ENCODE data around the gene FAT2. TPM values are rescaled to one million over a fixed set of nuclear protein-coding genes. Genes with fewer than 3 reads are reported as not detected.

Gene FAT2, protein sequence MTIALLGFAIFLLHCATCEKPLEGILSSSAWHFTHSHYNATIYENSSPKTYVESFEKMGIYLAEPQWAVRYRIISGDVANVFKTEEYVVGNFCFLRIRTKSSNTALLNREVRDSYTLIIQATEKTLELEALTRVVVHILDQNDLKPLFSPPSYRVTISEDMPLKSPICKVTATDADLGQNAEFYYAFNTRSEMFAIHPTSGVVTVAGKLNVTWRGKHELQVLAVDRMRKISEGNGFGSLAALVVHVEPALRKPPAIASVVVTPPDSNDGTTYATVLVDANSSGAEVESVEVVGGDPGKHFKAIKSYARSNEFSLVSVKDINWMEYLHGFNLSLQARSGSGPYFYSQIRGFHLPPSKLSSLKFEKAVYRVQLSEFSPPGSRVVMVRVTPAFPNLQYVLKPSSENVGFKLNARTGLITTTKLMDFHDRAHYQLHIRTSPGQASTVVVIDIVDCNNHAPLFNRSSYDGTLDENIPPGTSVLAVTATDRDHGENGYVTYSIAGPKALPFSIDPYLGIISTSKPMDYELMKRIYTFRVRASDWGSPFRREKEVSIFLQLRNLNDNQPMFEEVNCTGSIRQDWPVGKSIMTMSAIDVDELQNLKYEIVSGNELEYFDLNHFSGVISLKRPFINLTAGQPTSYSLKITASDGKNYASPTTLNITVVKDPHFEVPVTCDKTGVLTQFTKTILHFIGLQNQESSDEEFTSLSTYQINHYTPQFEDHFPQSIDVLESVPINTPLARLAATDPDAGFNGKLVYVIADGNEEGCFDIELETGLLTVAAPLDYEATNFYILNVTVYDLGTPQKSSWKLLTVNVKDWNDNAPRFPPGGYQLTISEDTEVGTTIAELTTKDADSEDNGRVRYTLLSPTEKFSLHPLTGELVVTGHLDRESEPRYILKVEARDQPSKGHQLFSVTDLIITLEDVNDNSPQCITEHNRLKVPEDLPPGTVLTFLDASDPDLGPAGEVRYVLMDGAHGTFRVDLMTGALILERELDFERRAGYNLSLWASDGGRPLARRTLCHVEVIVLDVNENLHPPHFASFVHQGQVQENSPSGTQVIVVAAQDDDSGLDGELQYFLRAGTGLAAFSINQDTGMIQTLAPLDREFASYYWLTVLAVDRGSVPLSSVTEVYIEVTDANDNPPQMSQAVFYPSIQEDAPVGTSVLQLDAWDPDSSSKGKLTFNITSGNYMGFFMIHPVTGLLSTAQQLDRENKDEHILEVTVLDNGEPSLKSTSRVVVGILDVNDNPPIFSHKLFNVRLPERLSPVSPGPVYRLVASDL (N-terminal part only)
- total RNA-seq (2014; rRNA removed; shearing (Covaris generic)) (0.27 and 0.59 TPM in 2 replicates), polyA plus RNA-seq (2016; fragmentation: Nextera tagmentation; extraction: Ambion mirVana) (0.06 and 0.09 TPM in 2 replicates)
- long read RNA-seq, result 0 reads

DNA sequence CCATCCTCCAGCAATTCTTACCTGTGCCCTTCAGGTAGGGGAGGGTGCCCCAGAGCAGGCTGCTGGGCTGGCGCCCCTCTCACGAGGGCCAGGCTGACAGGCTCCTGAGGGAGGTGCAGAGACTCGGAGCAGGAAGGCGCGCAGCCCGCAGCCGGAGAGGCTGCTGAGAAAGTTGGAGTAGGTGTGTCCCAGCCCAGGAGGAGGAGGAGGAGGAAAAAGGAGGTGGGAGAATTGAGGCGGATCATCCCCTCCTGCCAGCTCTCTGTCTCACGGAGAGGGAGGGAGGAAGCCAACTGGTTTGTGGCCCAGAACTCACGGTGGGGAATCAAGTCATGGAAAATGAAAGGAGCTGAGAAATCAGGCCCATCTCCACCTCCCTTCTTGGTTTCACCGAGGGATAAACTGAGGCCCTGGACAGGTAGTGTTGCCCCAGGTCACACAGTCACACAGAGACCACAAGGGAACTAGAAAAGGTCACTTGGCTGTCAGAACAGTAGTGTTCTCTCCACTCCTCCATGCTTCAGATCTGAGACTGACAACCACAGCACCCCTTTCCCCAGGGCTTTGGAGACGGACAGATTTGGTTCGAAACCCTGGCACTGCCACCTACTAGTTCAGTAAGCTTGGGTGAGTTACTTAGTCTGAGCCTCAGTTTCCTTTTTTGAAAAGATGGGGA is at the start of gene FAT2:
TSS of gene FAT2 (minus strand) at position 188 of the 676 bp plus-strand sequence. CDS start 22,400 bp downstream, outside the sequence.
- peak; percentile 96 for ATAC-seq
- H3K27me3 Mint-ChIP-seq (ENCODE audit: insufficient read depth, low read depth, poor library complexity), result peaks cover 12% of the 10 kb centered on the region
- H3K36me3 Mint-ChIP-seq (ENCODE audit: low read depth), result no peaks in the 10 kb centered on the region

DNA sequence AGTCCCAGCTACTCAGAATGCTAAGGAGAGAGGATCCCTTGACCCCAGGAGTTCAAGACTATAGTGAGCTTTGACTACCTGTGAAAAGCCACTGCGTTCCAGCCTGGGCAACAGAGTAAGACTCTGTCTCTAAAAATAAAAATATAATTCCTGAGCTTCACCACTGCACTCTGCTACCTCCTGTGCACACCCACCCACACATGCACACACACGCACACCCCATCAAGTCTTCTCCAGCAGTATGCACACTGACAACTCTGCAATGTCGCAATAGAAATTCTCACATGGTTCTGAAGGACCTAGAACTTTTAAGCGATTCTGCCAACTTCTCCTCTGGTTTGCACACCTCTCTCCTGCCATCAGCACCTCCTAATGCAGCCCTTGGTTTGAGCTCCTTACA is 47.5 kb upstream of the FAT2 start:
- no peaks in the 10 kb centered on the region; the same call in 1 of the 2 replicates for H3K4me1 ChIP-seq (ENCODE audit: insufficient read depth)
- H3K36me3 ChIP-seq (ENCODE audit: insufficient read depth), result no peaks in the 10 kb centered on the region
- H3F3A ChIP-seq (replicated peaks; ENCODE audit: low read depth), result no peaks in the 10 kb centered on the region
- Mint-ChIP-seq H3K27me3 (ENCODE audit: insufficient read depth, low read depth, poor library complexity) (peaks cover 5% of the 10 kb centered on the region), H3K9me3 (no peaks in the 10 kb centered on the region; the same call in 1 of the 3 replicates), H3K36me3 (ENCODE audit: low read depth) (no peaks in the 10 kb centered on the region), H3K4me1 (peaks cover 2% of the 10 kb centered on the region; the same call in 2 of the 3 replicates), H3K27ac (no peak overlapping the region), H3K4me3 (no peak overlapping the region)
- H3K79me2 ChIP-seq (replicated peaks; ENCODE audit: insufficient read depth), result no peaks in the 10 kb centered on the region
- DNase-seq (ENCODE audit: low spot score) (no peak), ATAC-seq (no peak)
- no peaks in the 10 kb centered on the region for H3K9me2 ChIP-seq (ENCODE audit: insufficient read depth)
- H3K27ac ChIP-seq (ENCODE audit: low read depth), result no peak overlapping the region
- H3K4me2 ChIP-seq, result no peak overlapping the region
- H3K27me3 ChIP-seq (ENCODE audit: insufficient read depth), result no peaks in the 10 kb centered on the region
- H2AFZ ChIP-seq, result no peak overlapping the region
- no peak overlapping the region for H3K4me3 ChIP-seq
- no peaks in the 10 kb centered on the region; the same call in none of the 2 replicates for H4K20me1 ChIP-seq (replicated peaks; ENCODE audit: insufficient read depth)
- no peak for TF ChIP-seq POLR2AphosphoS5 (IDR thresholded peaks at IDR 0.05; ENCODE audit: low read depth)
- TF ChIP-seq, protein P1, sequence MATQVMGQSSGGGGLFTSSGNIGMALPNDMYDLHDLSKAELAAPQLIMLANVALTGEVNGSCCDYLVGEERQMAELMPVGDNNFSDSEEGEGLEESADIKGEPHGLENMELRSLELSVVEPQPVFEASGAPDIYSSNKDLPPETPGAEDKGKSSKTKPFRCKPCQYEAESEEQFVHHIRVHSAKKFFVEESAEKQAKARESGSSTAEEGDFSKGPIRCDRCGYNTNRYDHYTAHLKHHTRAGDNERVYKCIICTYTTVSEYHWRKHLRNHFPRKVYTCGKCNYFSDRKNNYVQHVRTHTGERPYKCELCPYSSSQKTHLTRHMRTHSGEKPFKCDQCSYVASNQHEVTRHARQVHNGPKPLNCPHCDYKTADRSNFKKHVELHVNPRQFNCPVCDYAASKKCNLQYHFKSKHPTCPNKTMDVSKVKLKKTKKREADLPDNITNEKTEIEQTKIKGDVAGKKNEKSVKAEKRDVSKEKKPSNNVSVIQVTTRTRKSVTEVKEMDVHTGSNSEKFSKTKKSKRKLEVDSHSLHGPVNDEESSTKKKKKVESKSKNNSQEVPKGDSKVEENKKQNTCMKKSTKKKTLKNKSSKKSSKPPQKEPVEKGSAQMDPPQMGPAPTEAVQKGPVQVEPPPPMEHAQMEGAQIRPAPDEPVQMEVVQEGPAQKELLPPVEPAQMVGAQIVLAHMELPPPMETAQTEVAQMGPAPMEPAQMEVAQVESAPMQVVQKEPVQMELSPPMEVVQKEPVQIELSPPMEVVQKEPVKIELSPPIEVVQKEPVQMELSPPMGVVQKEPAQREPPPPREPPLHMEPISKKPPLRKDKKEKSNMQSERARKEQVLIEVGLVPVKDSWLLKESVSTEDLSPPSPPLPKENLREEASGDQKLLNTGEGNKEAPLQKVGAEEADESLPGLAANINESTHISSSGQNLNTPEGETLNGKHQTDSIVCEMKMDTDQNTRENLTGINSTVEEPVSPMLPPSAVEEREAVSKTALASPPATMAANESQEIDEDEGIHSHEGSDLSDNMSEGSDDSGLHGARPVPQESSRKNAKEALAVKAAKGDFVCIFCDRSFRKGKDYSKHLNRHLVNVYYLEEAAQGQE (IDR thresholded peaks at IDR 0.05; ENCODE audit: unreplicated experiment), result no peak
- TF ChIP-seq STAT1 (IDR thresholded peaks at IDR 0.05; ENCODE audit: unreplicated experiment), result no peak
- TF ChIP-seq, protein P2, sequence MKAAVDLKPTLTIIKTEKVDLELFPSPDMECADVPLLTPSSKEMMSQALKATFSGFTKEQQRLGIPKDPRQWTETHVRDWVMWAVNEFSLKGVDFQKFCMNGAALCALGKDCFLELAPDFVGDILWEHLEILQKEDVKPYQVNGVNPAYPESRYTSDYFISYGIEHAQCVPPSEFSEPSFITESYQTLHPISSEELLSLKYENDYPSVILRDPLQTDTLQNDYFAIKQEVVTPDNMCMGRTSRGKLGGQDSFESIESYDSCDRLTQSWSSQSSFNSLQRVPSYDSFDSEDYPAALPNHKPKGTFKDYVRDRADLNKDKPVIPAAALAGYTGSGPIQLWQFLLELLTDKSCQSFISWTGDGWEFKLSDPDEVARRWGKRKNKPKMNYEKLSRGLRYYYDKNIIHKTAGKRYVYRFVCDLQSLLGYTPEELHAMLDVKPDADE (IDR thresholded peaks at IDR 0.05), result no peak
- TF ChIP-seq EZH2phosphoT487 (IDR thresholded peaks at IDR 0.05; ENCODE audit: unreplicated experiment), result no peak
- TF ChIP-seq, protein P3, sequence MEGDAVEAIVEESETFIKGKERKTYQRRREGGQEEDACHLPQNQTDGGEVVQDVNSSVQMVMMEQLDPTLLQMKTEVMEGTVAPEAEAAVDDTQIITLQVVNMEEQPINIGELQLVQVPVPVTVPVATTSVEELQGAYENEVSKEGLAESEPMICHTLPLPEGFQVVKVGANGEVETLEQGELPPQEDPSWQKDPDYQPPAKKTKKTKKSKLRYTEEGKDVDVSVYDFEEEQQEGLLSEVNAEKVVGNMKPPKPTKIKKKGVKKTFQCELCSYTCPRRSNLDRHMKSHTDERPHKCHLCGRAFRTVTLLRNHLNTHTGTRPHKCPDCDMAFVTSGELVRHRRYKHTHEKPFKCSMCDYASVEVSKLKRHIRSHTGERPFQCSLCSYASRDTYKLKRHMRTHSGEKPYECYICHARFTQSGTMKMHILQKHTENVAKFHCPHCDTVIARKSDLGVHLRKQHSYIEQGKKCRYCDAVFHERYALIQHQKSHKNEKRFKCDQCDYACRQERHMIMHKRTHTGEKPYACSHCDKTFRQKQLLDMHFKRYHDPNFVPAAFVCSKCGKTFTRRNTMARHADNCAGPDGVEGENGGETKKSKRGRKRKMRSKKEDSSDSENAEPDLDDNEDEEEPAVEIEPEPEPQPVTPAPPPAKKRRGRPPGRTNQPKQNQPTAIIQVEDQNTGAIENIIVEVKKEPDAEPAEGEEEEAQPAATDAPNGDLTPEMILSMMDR (conservative IDR thresholded peaks at IDR 0.05; ENCODE audit: low read depth in 2 of 2), result no peak

More for the DNA sequence above, at the start of gene FAT2:
- peak within 1 kb of the TSS; percentile 85 for H2AFZ ChIP-seq
- H3K27ac ChIP-seq (ENCODE audit: low read depth), result no peak within 1 kb of the TSS
- no peaks in the 10 kb centered on the region for H3K79me2 ChIP-seq (replicated peaks; ENCODE audit: insufficient read depth)
- H3K4me2 ChIP-seq, result peak within 1 kb of the TSS; percentile 54; the same call in 1 of the 2 replicates
- H4K20me1 ChIP-seq (replicated peaks; ENCODE audit: insufficient read depth), result no peaks in the 10 kb centered on the region
- no peak within 1 kb of the TSS for H3K27ac Mint-ChIP-seq
- H3K4me1 Mint-ChIP-seq, result peaks cover 40% of the 10 kb centered on the region
- H3F3A ChIP-seq (replicated peaks; ENCODE audit: low read depth), result no peaks in the 10 kb centered on the region
- peaks cover 9% of the 10 kb centered on the region; the same call in 1 of the 2 replicates for H3K4me1 ChIP-seq (ENCODE audit: insufficient read depth)
- no peaks in the 10 kb centered on the region for H3K9me3 Mint-ChIP-seq
- 0 out of 2 replicates have a peak within 1 kb of the TSS, but pooled peaks have one; percentile 11 for H3K4me3 ChIP-seq
- no peaks in the 10 kb centered on the region for H3K27me3 ChIP-seq (ENCODE audit: insufficient read depth)
- TF ChIP-seq ZNF331 (CRISPR knock-in tag; IDR thresholded peaks at IDR 0.05; ENCODE audit: low read depth) (no peak), ZNF114 (CRISPR knock-in tag; IDR thresholded peaks at IDR 0.05) (no peak), NANOG (IDR thresholded peaks at IDR 0.05; ENCODE audit: borderline replicate concordance) (no peak), EZH2 (IDR thresholded peaks at IDR 0.05; ENCODE audit: low read depth, unreplicated experiment) (no peak)
- TF ChIP-seq, protein P3 (conservative IDR thresholded peaks at IDR 0.05; ENCODE audit: low read depth in 2 of 2), result no peak
- no peaks in the 10 kb centered on the region for H3K36me3 ChIP-seq (ENCODE audit: insufficient read depth)
- DNase-seq (ENCODE audit: low spot score), result peak; percentile 66
- no peaks in the 10 kb centered on the region for H3K9me2 ChIP-seq (ENCODE audit: insufficient read depth)
- peak within 1 kb of the TSS; percentile 33; the same call in 1 of the 3 replicates for H3K4me3 Mint-ChIP-seq
